Panc1 (cell line): ENCODE measurements around the gene MEIOB. TPM values are rescaled to one million over a fixed set of nuclear protein-coding genes. Genes with fewer than 3 reads are reported as not detected.

ENCODE experiments used
- ATAC-seq: fragments of 200-7000 bp; cut with Tn5 transposase; 2 replicates; pipeline ENCODE4 v1.9.1; 2020; ENCODE audit warnings: mild to moderate bottlenecking, moderate library complexity
- BruUV-seq: library from RNA; stranded (reverse); fragments of 400-500 nt; replicated peaks from 2 replicates; lab custom pipeline; 2021; lab: Mats Ljungman, UMichigan
- CTCF ChIA-PET: fragments of 300-600 bp; sonication (Branson Sonifier 250); formaldehyde crosslinking; loops from one replicate; lab custom pipeline; 2022; ENCODE audit warnings: antibody characterized with exemption; lab: Charles Lee
- POLR2A ChIA-PET: fragments of 300-600 bp; sonication (Branson Sonifier 250); formaldehyde crosslinking; loops from one replicate; lab custom pipeline; 2022; ENCODE audit warnings: antibody characterized with exemption; lab: Charles Lee
- DNase-seq: peaks from one replicate; pipeline ENCODE4 v3.0.0-alpha.2; 2010; ENCODE audit warnings: low read depth, low spot score
- H3K27ac ChIP-seq: 2 replicates; pipeline ENCODE4 v1.5.1; 2011; ENCODE audit warnings: mild to moderate bottlenecking, low read length, inconsistent platforms
- H3K27me3 ChIP-seq: fragments of 200-500 bp; sonication (Bioruptor generic); 2 replicates; pipeline ENCODE4 v1.6.0; 2014; ENCODE audit warnings: low read length, inconsistent platforms; ENCODE audit not compliant: control insufficient read depth, insufficient read depth
- H3K36me3 ChIP-seq: fragments of 200-500 bp; sonication (Bioruptor generic); 2 replicates; pipeline ENCODE4 v1.5.1; 2014; ENCODE audit warnings: inconsistent platforms, mild to moderate bottlenecking, low read length, moderate library complexity; ENCODE audit not compliant: control insufficient read depth, insufficient read depth
- H3K4me1 ChIP-seq: 2 replicates; pipeline ENCODE4 v1.5.1; 2011; ENCODE audit warnings: inconsistent platforms, mild to moderate bottlenecking, low read length, moderate library complexity; ENCODE audit not compliant: control insufficient read depth, insufficient read depth
- H3K4me3 ChIP-seq, 2 experiments: 2 replicates each; pipeline ENCODE4 v1.5.1; 2011 to 2012; ENCODE audit warnings: low read depth in 2 of 2, low read length in 2 of 2, mild to moderate bottlenecking in 2 of 2, inconsistent platforms in 1 of 2, moderate library complexity in 1 of 2
- H3K9me3 ChIP-seq: fragments of 200-500 bp; sonication (Bioruptor generic); 2 replicates; pipeline ENCODE4 v1.5.1; 2014; ENCODE audit warnings: low read depth, mild to moderate bottlenecking, inconsistent platforms, low read length, moderate library complexity; ENCODE audit not compliant: control insufficient read depth, insufficient read depth
- POLR2AphosphoS5 ChIP-seq: IDR thresholded peaks from 2 replicates; pipeline ENCODE4 v1.6.1; 2012; ENCODE audit warnings: mild to moderate bottlenecking, low read depth, low read length, moderate library complexity
- SIN3A ChIP-seq: IDR thresholded peaks from 2 replicates; pipeline ENCODE4 v1.6.1; 2012; ENCODE audit warnings: low read depth, mild to moderate bottlenecking, low read length, moderate library complexity, borderline replicate concordance; ENCODE audit not compliant: insufficient read depth
- TCF7L2 ChIP-seq: IDR thresholded peaks from 2 replicates; pipeline ENCODE4 v1.6.1; 2011; ENCODE audit warnings: mild to moderate bottlenecking, low read depth, low read length, inconsistent platforms
- in situ Hi-C: cut with HindIII; loops from 2 replicates; pipeline ENCODE4 v1.10.0; 2016; ENCODE audit warnings: low sequenced_read_pairs, low pct_unique_long_range_greater_than_20kb
- intact Hi-C: fragments of 100-400 bp; cut with micrococcal nuclease; formaldehyde crosslinking; loops from one replicate; pipeline ENCODE4 v1.10.0; 2022; ENCODE audit not compliant: unreplicated experiment
- total RNA-seq: library from RNA; stranded (reverse); gene quantifications from one replicate; pipeline ENCODE4 v1.2.1, GENCODE V29; 2021; ENCODE audit not compliant: unreplicated experiment
- TF ChIP-seq, protein P1 (sequence below): fragments of 450-650 bp; IDR thresholded peaks from 2 replicates; pipeline ENCODE4 v1.5.1; 2017; ENCODE audit warnings: mild to moderate bottlenecking
- TF ChIP-seq, protein P2 (sequence below), 2 experiments: IDR thresholded peaks; 2 replicates each; pipeline ENCODE4 v1.6.1; 2011 to 2012; ENCODE audit warnings: low read depth in 2 of 2, control low read depth in 1 of 2, low read length in 1 of 2, mild to moderate bottlenecking in 1 of 2, moderate library complexity in 1 of 2; ENCODE audit not compliant: insufficient read depth in 1 of 2

Gene MEIOB
- total RNA-seq, 1 experiment from 2014 or later: not detected

DNA sequence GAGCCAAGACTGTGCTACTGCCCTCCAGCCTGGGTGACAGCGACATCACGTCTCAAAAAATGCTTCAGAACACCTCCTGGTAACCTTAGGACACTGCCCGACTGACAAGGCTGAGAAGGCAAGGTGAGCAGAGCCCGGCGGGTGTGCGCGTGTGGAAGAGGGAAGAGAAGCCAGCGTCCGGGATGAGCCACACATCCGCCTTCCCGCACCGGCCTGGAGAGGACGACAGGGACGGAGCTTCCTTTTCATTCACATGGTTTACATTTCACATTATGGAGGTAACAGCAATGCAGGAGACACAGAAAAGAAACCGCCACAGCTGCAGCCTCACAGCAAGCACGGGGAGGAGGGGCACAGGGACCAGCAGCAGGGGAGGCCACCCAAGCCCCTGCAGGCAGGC is 61.9 kb downstream of the MEIOB start:
- in situ Hi-C loops: no loop called here
- TF ChIP-seq, protein P1, sequence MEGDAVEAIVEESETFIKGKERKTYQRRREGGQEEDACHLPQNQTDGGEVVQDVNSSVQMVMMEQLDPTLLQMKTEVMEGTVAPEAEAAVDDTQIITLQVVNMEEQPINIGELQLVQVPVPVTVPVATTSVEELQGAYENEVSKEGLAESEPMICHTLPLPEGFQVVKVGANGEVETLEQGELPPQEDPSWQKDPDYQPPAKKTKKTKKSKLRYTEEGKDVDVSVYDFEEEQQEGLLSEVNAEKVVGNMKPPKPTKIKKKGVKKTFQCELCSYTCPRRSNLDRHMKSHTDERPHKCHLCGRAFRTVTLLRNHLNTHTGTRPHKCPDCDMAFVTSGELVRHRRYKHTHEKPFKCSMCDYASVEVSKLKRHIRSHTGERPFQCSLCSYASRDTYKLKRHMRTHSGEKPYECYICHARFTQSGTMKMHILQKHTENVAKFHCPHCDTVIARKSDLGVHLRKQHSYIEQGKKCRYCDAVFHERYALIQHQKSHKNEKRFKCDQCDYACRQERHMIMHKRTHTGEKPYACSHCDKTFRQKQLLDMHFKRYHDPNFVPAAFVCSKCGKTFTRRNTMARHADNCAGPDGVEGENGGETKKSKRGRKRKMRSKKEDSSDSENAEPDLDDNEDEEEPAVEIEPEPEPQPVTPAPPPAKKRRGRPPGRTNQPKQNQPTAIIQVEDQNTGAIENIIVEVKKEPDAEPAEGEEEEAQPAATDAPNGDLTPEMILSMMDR: no peak
- TF ChIP-seq, protein P2, sequence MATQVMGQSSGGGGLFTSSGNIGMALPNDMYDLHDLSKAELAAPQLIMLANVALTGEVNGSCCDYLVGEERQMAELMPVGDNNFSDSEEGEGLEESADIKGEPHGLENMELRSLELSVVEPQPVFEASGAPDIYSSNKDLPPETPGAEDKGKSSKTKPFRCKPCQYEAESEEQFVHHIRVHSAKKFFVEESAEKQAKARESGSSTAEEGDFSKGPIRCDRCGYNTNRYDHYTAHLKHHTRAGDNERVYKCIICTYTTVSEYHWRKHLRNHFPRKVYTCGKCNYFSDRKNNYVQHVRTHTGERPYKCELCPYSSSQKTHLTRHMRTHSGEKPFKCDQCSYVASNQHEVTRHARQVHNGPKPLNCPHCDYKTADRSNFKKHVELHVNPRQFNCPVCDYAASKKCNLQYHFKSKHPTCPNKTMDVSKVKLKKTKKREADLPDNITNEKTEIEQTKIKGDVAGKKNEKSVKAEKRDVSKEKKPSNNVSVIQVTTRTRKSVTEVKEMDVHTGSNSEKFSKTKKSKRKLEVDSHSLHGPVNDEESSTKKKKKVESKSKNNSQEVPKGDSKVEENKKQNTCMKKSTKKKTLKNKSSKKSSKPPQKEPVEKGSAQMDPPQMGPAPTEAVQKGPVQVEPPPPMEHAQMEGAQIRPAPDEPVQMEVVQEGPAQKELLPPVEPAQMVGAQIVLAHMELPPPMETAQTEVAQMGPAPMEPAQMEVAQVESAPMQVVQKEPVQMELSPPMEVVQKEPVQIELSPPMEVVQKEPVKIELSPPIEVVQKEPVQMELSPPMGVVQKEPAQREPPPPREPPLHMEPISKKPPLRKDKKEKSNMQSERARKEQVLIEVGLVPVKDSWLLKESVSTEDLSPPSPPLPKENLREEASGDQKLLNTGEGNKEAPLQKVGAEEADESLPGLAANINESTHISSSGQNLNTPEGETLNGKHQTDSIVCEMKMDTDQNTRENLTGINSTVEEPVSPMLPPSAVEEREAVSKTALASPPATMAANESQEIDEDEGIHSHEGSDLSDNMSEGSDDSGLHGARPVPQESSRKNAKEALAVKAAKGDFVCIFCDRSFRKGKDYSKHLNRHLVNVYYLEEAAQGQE (IDR thresholded peaks at IDR 0.05; ENCODE audit: insufficient read depth in 1 of 2, low read depth in 2 of 2, low read length in 1 of 2): no peak
- TF ChIP-seq SIN3A (no peak), POLR2AphosphoS5 (no peak), TCF7L2 (no peak)
- CTCF ChIA-PET: no interaction called here

DNA sequence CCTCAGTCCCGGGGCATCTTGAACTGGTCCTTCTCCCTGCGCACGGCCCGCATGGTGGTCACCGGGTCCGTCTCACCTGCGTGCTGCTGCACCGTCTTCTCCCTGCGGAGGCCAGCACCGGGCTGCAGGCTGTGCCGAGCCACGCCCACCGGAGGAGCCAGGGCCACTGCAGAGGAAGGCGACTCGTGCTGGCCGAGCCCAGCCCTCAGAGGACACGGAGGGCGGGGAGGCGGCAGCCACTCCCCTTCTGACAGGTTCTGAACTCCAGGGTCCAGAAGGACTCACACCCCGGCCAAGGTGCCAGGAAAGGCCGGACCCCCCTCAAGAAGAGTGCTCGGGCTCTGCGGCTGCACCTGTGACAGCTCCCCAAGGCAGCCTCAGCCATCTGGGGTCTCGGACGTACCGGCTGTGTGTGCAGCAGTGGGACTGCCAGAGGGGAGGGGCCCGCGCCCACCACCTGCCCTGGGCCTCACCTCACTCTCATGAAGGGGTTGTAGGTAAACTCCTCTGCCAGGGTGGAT is 62.6 kb downstream of the MEIOB start:
- POLR2A ChIA-PET: no interaction called here
- TF ChIP-seq, protein P2 (IDR thresholded peaks at IDR 0.05; ENCODE audit: insufficient read depth in 1 of 2, low read depth in 2 of 2, low read length in 1 of 2): no peak
- TF ChIP-seq POLR2AphosphoS5 (no peak), SIN3A (no peak), TCF7L2 (no peak)
- TF ChIP-seq, protein P1: no peak
- CTCF ChIA-PET: no interaction called here
- no peak overlapping the region for H3K4me3 ChIP-seq
- DNase-seq (no peak), ATAC-seq (peak; percentile 73)
- H3K36me3 ChIP-seq: no peaks in the 10 kb centered on the region
- no peaks in the 10 kb centered on the region for H3K9me3 ChIP-seq
- H3K4me1 ChIP-seq: peaks cover 5% of the 10 kb centered on the region; the same call in 1 of the 2 replicates
- BruUV-seq: no TSS peak
- no peaks in the 10 kb centered on the region for H3K27me3 ChIP-seq
- in situ Hi-C loops (no loop called here), intact Hi-C loops (no loop called here)
- H3K27ac ChIP-seq: no peak overlapping the region

More for the DNA sequence above, 61.9 kb downstream of the MEIOB start:
- H3K4me1 ChIP-seq: peaks cover 5% of the 10 kb centered on the region; the same call in 1 of the 2 replicates
- H3K9me3 ChIP-seq: no peaks in the 10 kb centered on the region
- ATAC-seq (no peak), DNase-seq (no peak)
- H3K36me3 ChIP-seq: no peaks in the 10 kb centered on the region
- POLR2A ChIA-PET: no interaction called here
- H3K4me3 ChIP-seq: no peak overlapping the region
- H3K27ac ChIP-seq: no peak overlapping the region
- BruUV-seq: no TSS peak
- intact Hi-C loops: no loop called here
- H3K27me3 ChIP-seq: no peaks in the 10 kb centered on the region
